Fibroblast of the aortic adventitia (primary cell): ENCODE data around the gene ARL11. TPM values are rescaled to one million over a fixed set of nuclear protein-coding genes. Genes with fewer than 3 reads are reported as not detected.

Experiments used
- DNase-seq: peaks from one replicate; pipeline ENCODE4 v3.0.0-alpha.2; 2010; ENCODE audit warnings: low read depth
- H3K4me3 ChIP-seq: 2 replicates; pipeline ENCODE4 v1.5.1; 2011; ENCODE audit warnings: low read depth, mild to moderate bottlenecking, control low read depth, low read length, moderate library complexity
- CTCF ChIP-seq: IDR thresholded peaks from 2 replicates; pipeline ENCODE4 v1.5.1; 2011; ENCODE audit warnings: mild to moderate bottlenecking, low read length, control low read depth, inconsistent platforms; ENCODE audit not compliant: insufficient read depth
- total RNA-seq: library from RNA; depleted of rRNA; stranded (reverse); fragments of >200 nt; gene quantifications from 2 replicates; pipeline ENCODE4 v1.2.3, GENCODE V29; 2012; ENCODE audit warnings: low replicate concordance

Gene ARL11
- total RNA-seq, 1 donor: not detected

DNA sequence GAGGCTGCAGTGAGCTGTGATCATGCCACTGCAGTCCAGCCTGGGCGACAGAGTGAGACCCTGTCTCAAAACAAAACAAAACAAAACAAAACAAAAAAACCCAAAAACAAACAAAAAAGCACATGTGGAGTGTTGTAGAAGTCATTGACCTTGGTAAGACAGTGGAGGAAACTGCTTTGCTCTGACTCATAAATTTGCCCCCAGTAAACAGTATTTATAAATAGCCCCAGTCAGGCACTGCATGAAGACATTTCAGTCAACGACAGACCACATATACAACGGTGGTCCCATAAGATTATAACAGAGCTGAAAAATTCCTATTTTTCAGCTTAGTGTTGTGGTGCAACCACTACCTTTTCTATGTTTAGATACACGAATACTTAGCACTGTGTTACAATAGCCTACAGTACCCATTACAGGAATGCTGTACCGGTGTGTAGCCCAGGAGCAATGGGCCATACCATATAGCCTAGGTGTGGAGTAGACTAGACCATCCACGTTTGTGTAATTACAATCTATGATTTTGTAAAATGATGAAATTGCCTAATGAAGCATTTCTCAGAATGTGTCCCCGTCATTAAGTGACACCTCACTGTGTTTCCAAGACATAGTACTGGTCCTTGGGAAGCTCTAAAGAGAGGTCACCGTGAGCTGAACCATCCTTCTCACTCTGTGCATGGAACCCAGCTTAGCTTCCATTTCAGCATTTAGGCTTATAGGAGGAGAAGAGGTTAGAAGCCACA is 1.1 kb downstream of the ARL11 start:
- no peak for TF ChIP-seq CTCF
- H3K4me3 ChIP-seq: no peak overlapping the region
- no peak for DNase-seq

DNA sequence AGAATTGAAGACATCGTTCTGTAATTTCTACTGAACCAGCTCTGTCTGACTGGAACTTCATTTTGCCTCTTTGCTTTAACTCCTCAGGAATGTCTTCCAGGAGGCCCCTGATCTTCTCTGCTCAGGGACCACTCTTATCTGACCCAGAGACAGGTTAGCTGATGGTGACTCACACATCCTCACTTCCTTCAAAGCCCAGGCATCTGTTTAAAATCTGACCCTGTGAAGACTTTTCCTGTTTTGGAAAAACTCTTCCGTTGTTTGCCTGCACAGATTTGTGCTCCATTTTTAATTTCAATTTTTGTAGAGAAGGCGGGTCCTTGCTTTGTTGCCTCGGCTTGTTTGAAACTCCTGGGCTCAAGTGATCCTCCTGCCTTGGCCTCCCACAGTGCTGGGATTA is 1.6 kb downstream of the ARL11 start:
- no peak overlapping the region for H3K4me3 ChIP-seq
- no peak for TF ChIP-seq CTCF
- no peak for DNase-seq

- no peak for DNase-seq
- H3K4me3 ChIP-seq: no peak overlapping the region
- TF ChIP-seq CTCF: no peak
These were observed 2.3 kb downstream of the ARL11 start for GRCh38 chr13:49630580-49630979.

DNA sequence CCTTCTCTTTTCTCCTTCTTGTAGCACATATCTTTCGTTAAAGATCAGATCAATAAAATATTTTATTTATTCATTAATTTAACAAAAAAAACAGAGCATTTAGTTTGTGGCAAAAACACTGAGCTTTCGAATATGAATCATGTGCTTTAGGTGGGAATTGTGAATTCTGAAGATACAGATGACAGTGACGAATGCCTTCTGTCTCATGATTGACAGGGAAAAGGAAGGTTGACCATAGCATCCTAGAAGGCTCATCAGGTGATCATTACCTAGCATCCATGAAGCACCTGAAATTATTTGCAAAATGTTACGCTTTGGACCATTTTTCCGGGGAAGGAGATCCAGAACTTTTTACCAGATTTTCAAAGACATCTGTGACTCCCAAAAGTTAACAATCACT is 3.8 kb downstream of the ARL11 start:
- H3K4me3 ChIP-seq: no peak overlapping the region
- no peak for TF ChIP-seq CTCF
- no peak for DNase-seq

GRCh38 chr13:49633710-49634109 is 5.4 kb downstream of the ARL11 start:
- no peak for TF ChIP-seq CTCF
- no peak for DNase-seq
- H3K4me3 ChIP-seq: no peak overlapping the region

DNA sequence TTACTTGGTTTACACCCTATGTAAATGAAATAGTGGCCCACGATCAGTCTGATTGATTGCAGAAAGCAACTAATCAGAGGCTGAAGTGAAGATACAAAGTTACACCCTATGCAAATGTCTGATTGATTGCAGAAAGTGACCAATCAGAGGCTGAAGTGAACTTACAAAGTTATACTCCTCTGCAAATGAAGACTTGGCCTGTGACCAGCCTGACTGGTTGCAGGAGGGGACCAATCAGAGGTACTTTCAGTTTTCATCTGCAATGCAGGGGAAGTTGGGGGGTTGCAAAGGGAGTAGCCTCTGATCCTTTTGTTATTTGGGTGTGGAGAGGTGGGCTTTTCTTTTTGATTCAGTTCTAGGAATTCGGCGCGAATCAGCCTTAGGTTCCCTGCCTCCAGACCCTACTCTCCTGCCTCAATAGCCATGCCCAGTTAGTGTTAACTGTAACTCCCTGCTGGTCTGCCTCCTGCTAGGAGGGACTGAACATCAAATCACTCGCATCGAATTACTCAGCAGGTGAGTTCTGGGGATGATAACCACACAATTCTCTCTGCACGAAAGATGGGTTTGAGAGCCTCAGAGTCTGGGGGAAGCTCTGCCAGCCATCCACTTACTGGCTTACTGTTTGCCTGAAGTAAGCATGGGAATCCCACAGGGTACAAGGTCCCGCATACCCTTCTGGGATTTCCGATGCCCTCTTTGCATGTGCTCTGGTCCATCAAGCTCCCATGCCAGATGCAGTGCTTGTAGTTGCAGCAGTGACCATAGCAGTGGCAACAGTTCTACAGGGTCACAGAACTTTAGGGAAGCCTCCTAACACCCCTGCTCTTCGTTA is 7.5 kb downstream of the ARL11 start:
- peak; percentile 67 for DNase-seq
- TF ChIP-seq CTCF: no peak
- no peak overlapping the region for H3K4me3 ChIP-seq
